Activated CD4-positive, alpha-beta T cell treated with anti-CD3 and anti-CD28 coated beads, Interleukin-2, Interleukin-6, amounts not matched to agents 100 ng/mL and 50 ng/mL, durations not matched to agents 16 hours and 8 hours (primary cell): ENCODE measurements around the gene DUSP16.
"Not testable (repeated sequence)": the region's sequence is repeated elsewhere in the genome, so short reads cannot be mapped to it uniquely, and the experiment has no call there.

Source experiments
- DNase-seq: peaks from one replicate; pipeline ENCODE4 v3.0.0-alpha.2; 2020

Gene DUSP16

DNA sequence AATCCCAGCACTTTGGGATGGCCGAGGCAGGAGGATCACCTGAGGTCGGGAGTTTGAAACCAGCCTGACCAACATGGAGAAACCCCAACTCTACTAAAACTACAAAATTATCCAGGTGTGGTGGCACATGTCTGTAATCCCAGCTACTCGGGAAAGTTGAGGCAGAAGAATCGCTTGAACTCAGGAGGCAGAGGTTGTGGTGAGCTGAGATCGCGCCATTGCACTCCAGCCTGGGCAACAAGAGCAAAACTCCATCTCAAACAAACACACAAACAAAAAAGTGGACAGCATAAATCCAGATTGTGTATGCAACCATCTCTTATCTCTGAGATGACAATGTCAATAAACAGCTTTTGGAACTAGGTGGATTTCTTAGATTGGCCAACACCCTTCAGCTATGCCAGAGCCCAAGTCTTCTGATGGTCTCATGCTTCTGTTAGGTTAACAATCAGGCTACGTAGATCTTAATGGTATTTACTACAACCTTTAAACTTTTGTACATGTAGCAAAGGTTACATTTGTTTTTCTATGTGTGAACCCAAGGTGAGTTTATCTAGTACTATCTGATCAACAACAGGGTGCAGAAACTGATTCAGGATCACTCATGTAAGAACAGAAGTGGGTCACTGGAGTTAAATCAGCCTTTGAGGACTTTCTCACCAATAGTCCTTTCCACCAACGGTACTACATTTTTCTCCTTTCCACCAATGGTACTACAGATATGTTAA, 73.7 kb downstream of the DUSP16 start:
- peak; percentile 49 for DNase-seq

DNA sequence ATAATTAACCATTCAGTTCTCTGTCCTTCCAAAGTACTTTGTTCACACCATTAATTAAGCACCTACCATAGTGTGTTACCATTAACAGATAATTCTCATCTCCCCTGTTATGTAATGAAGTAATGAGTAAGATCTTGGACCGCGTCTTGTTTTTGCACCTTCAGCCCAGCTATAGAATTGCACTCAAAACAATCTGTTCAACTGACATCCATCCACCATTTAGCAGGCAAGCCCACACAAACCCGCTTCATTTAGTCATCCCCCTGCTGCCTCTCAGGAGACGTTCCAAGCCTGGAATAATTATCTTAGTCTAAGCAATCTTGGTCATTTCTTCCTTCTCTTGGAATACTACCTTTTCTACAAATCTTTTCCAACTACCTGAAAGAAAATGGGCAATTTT, 74.4 kb downstream of the DUSP16 start:
- DNase-seq = no peak

DNA sequence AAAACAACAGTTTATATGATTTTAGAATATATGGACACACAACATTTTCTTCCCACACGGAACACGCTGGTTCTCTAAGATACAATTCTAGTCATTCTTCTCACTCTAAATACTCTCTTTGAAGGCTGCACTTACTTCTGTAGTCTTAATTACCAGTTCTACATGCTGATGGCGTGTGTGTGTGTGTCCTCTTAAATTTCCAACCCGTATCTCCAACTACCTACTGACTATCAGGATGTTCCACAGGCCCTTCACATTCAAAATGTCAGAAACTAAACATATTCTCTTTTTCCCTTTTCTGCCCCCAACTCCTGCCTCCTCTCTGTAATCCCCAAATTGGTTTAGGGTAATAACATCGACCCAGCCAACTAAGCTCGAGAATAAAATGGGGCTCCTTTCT, 75.2 kb downstream of the DUSP16 start:
- no peak for DNase-seq

DNA sequence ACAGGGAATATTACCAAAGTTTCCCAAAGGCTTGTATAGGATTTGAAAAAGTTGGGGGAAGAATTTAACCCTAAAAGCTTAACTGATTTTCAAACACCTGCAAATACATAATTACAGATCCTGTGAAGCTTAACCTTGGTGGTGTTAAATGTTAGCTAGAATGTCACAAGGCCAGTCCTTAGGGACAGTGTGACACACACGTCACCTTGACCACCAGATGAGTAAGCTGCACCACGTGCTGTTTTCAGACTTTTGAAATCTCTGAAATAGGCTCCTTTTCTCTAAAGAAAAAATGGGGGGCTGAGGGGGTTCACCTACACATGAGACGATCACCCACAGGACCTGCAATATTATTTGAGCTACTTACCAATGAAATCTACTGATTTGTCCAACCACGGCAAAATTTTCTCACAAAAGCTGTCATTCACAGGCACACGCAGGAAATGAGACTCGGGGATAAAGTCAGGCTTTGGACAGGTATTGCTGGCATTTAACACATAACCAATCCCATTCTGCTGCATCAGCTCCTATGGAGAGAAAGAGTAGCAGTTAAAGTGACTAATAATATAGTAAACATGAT, 75.9 kb downstream of the DUSP16 start:
- DNase-seq = peak; percentile 62

DNA sequence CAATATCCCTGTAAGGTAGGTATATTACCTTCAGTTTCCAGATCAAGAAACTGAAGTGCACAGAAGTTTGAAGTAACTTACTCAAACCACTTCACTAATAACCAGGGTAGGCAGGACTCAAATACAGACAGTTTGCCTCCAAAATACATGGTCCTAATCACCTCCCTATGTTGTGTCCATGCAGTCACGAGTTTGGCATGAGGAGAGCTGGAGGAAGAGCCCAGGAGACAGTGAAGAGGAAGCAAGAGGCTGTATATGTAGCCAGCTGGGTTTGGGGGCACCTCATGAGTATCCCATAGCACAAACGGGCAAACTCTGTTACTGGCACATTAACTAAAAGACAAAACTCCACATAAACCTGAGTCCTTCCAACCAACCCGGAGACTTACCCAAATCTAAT, 79.2 kb downstream of the DUSP16 start:
- no peak for DNase-seq

DNA sequence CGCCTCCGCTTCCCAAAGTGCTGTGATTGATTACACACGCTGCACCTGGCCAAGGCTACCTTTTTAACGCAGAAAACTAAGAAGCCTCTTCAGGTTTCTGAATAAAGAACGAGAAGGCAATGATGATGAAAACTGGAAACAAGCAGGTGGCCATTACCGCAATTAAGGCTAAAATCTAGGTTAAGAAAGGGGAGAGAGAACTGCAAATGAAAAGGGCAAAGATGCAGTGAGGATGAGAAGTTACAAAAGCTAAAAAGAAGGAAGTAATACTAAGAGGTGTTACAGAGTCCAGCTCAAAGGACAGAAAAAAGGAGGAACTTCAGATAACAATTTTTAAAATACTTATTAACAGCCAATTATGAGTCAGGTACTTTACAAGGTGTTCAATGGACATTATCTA, 79.7 kb downstream of the DUSP16 start:
- DNase-seq = no peak

DNA sequence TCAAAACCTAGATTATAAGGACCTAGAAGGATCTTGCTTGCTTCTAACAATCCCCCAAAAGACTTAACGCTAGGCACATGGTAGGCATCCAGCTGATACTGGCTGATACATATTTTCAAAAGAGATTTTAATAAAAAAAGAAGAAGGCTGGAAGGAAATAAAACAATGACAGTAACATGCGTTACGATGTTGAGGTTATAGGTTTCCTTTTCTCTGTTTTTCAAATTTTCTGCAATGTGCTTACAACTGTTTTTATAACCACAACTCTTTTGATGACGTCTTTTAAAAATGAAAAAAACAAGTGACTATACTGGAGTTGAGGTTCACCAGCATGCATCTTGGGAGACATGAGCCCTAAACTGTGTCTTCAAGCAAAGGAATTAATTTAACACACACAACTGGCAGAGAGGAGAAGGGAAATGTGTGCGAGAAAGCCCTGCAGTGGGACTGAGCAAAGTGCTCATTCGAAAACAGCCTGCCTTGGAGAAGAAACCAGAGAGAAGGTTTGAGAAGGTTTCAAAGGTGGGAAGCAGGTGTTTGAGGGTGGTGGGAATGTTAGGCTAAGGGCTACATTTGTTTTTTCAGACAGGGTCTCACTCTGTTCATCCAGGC, 80.4 kb downstream of the DUSP16 start:
- DNase-seq = peak; percentile 61

DNA sequence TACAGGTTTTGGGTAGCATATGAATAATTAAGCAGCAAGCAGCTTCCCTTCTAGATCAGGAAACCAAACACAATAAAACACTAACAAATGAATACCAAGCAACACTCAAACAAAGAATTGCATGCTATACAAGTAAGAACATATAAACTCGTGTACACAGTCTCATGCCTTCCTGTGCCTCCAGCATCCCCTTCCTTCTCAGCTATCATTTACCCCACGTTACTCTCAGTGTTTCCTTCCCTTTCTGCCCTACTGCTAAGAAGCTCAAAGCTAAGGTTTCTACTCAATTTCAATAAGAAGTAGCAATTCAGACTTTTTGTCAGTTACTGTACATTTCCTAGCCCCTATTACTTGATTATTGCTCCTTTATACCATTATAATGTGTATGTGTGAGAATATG, 81.0 kb downstream of the DUSP16 start:
- DNase-seq = peak; percentile 61

DNA sequence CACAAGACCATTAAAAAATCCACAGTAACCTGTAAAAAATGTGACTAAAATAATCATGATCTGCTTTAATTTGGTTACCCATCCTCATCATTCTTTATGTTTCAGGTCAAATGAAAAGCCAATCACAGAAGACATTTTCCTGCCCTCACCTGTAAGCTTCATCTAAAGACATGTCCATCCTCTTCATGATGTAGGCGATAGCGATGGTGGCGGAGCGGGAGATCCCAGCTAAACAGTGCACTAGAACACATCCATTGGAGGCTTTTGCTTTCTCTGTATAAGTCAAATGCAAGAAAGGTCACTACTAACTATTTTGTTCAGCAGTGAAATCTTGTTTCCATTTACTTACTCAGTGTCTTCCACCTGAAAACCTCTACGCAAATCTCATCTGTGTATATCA, 82.6 kb downstream of the DUSP16 start:
- no peak for DNase-seq

DNA sequence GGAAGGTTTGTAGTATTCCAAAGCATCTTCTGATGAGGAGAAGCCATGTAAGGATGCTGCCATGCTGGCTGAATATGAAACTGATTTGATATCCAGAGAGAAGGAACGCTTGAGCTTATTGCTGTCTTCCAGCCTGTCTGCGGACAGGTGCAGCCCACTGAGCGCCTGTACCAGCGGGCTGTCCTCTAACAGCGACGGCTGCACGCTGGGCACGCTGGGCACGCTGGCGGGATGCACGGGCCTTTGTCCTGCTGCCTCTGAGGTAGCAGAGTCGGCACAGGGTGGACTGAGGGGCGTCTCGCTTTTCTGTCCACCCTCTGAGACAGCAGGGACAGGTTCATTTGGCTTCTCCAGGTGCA, 85.2 kb downstream of the DUSP16 start:
- no peak for DNase-seq

DNA sequence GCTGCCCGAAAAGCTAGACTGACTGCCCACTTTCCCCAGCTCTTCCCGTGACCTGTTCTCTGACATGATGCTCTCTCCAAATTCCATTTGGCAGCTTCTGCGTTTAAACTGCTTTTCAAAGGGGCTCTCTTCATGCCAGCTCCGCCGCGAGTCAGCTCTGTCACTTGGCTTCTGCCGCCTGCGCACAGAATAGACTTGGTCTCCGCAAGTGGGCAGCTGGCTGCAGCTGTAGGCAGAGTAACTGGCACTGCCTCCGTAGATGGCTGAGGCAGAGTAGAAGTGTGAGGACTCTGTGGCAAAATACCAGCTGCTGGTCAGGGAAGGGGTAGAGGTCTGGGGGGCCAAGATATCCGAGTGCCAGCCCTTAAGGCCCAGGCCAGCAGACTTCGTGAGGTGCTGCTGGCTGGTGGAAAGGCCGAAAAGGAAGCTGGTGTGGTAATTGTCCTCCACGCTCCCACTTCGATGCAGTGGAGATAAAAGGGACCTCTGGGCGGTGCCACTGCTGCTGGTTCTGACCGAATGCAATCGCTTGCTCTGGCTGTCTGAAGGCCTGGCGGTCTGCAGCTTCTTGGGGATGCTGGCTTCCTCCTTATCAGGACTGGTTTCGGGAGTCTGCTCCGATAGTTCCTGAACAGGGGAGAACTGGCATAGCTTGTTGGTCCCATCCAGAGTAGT, 85.7 kb downstream of the DUSP16 start:
- DNase-seq = no peak

DNA sequence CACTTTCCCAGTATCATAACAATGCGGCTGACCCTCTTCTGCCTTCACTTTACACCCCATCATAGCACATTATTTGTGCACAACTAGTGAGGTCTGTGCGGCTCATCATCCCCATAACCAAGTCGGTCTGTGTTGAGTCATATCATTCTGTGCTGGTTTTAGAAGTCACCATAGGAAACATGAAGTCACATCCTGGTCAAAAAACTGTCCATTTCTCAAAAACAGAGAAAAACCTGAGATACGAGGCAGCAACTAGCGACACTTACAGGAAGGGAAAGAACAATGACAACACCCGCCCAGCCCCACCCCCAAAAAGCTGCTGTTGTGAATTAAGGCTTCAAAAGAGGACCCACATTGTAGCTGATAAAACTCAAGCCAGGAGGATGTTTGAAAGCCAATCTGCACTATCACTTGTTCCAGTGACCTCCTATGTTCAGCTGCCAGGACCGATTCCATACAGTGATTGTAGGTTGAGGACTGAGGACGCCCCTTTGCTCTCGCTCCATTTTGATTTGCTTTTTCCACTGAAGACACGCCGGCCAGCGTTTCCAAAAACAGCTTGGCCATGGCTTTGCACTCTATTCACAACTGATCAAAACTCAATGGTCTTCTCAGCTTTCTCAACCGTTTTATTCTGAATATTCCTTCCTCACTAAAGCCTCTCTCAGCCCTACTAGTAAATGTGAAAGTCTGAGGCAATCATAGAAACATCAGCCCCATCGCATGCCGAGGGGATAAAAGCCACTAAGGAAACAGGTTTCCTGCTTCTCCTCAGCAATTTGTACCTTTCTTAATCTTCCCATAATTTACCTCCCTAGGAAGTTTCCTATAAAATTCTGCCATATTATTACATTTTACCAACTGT, 87.5 kb downstream of the DUSP16 start:
- peak; percentile 93 for DNase-seq

DNA sequence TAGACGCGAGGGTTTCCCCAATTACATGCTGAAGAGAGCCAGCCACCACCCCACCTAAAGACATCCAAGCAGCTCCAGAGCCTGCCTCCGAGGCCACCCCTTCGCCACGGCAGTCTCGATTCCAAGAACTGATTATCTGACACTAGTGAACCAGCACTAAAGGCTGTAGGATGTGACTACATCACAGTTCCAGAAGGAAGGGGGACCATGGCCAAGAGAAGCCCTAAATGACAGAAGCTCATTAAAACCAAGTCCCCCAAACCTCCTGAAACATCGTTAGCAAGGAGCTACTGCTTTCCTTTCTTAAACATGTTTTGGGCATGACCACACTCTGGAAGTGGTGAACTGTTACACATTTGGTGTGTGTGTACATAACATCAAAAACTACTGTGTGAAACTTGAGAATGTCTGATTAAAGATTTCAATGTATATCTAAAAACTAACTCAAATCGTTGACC, 88.2 kb downstream of the DUSP16 start:
- DNase-seq = peak; percentile 82

DNA sequence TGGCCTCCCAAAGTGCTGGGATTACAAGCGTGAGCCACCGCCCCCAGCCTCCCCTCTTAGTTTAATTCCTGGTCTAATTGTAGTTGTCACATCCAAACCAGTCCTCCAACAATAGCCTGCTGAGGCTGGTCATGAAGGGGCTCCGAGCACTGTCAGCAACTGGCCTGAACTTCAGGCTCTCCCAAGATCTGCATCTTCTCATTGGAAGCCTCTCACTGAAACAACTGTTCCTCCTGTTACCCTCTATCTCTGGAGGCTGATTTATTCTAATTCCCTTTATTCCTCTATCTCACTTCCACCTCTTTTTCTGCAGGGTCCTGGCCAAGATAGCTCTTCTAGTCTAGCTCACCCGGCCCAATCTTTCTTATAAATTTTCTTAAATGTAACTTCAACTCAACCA, 89.4 kb downstream of the DUSP16 start:
- no peak for DNase-seq

DNA sequence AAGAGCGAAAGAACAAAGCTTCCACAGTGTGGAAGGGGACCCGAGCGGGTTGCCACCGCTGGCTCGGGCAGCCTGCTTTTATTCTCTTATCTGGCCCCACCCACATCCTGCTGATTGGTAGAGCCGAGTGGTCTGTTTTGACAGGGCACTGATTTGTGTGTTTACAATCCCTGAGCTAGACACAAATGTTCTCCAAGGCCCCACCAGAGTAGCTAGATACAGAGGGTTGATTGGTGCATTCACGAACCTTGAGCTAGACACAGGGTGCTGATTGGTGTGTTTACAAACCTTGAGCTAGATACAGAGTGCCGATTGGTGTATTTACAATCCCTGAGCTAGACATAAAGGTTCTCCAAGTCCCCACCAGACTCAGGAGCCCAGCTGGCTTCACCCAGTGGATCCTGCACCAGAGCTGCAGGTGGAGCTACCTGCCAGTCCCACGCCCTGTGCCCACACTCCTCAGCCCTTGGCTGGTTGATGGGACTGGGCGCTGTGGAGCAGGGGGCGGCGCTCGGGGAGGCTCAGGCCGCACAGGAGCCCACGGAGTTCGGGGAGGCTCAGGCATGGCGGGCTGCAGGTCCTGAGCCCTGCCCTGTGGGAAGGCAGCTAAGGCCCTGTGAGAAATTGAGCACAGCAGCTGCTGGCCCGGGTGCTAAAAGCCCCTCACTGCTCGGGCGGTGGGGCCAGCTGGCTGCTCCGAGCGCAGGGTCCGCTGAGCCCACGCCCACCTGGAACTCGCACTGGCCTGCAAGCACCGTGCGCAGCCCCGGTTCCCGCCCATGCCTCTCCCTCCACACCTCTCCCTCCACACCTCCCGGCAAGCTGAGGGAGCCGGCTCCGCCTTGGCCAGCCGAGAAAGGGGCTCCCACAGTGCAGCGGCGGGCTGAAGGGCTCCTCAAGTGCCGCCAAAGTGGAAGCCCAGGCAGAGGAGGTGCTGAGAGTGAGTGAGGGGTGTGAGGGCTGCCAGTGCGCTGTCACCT, 90.4 kb downstream of the DUSP16 start:
- DNase-seq = not testable (repeated sequence)

DNA sequence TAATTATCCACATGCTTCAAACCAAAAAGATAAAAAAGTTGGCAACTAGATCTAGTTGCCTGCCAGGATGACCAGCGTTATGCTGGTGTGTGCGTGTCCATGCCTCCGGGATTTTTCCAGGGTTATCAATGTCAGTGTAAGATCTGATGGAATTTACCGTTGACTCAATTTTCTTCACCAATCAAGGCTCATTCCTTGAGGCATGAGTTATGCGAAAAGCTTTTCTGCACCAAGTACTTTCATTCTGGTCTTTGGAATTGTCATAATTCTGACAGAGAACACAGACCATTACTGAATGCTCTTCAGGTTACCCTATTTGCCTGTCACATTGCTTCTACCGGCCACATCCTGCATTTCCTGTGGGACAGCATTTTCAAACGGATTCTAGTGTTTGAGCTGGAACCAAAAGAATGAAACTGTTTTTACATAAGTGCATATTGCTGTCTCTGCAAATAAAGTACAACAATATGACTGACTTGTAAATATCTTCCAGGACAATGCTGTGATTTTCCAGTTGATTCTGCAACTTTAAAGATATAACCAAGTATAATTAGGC, 91.8 kb downstream of the DUSP16 start:
- no peak for DNase-seq

DNA sequence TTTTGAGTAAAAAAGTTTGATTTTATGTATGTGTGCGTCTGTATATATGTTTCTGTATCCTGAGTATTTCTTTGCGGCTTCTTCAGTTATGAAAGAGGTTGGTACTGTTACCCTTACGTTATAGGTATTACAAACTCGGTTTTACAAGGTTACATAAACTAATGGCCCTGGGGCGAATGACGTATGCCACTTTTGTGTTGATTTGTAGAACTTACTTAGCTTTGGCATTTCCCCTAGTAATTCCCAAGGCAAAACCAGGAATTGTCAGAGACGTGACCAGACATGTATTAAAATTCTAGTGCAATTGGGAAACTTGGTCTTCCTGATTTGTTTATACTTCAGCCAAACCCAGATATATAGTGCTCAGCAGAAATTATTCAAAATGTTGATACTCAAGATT, 93.3 kb downstream of the DUSP16 start:
- no peak for DNase-seq

DNA sequence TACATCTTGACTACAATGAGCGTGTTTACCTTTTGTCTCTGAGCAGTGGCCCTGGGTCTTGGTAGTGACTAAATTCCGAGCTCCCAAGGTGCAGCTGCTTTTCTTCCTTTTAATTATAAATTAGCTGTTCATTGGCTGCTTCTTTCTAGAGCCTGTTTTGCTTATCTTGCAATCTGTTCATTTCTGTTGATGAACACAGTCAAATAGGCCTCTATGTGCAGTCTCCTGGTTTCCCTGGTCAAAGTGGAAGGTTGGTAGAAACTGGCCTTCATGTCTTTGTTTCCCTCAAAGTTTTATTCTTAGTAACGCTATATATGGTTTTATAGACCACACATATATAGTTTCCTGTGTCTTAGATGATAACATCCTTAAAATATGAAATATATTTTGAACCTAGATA, 94.1 kb downstream of the DUSP16 start:
- no peak for DNase-seq

DNA sequence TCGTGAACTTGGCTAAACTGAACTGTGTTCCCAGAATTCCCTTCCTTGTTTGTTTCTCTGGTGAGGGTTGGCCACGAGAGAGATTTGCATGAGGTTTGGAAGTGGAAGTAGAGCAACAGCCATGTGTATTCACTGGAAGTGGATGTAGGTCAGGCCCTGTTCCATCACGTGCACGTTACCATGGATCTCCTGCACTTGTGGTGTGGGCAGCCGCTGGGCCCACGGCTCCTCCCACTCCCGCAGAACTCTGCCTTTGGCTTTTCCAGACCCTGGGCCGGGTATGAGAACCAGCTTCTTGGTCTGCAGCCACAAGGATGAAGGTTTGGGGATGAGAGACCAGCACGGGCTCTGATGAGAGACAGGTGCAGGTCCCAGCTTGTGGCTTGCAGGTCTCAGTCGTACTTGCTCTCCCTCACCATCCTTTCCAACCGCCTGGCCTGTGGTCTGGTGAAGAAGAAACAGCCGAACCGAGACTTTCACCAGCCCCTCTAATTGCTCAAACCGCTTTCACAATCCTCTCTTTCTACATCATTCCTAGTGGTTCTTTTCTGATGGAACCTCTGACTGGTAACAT, 94.9 kb downstream of the DUSP16 start:
- DNase-seq = peak; percentile 73

DNA sequence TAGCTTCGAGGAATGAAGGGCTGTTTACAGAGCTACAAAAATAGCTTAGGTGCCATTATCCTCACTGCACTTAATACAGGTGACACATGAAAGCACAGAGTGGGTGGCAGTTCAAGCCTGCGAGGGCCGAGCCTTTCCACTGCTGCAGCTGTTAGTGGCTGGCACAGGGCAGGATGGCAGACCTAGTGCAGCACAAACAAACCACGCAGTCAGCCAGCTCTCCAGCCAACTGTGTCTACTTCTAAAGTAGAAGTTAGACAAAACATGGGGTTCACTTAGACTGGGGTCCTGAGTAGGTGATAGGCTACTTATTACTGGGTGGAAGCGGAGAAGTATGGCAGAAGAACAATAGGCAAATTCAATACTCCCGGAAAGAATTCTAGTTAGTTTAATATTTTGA, 95.4 kb downstream of the DUSP16 start:
- peak; percentile 49 for DNase-seq

DNA sequence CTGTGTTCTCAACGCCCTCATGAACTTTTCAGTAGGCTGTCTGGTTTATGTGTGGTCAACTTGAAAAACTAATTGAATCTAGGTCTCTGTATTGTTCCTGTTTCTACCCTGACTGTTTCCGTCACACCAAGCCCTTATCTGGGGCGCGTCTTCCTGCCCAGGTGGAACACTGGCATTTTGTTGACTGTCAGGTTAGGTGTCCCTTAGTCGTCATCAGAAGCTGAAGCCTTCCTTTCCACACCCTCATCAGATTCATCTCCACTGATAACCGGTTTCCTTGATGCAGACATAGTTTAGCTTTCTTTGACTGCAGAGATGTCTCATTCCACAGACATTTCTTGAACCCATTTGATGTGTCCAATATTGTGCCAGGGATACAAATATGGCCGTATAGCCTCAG, 96.5 kb downstream of the DUSP16 start:
- DNase-seq = peak; percentile 74
